ENCODE data around the gene LOXL4.
"Not testable (repeated sequence)": the region's sequence is repeated elsewhere in the genome, so short reads cannot be mapped to it uniquely, and the experiment has no call there.

Gene LOXL4

GRCh38 chr10:98242823-98243222 lies 25.2 kb downstream of the LOXL4 start:
- Histone ChIP-seq H3K27ac (ENCODE audit: low read depth, low read length, severe bottlenecking) (no peak overlapping the region), H3K9me3 (ENCODE audit: control insufficient read depth, low read length) (no peaks in the 10 kb centered on the region), H3K4me1 (ENCODE audit: control insufficient read depth, insufficient read depth, low read length, poor library complexity, severe bottlenecking) (peaks cover 18% of the 10 kb centered on the region), H3K4me3 (ENCODE audit: extremely low read depth, insufficient read depth, low read length, poor library complexity, severe bottlenecking) (no peak overlapping the region), H3K36me3 (ENCODE audit: control insufficient read depth, insufficient read depth, low read length) (peaks cover 48% of the 10 kb centered on the region)
- no CpG with 5 or more reads among the region's 1 CpG for WGBS, 2 experiments (ENCODE audit: insufficient coverage in 2 of 2)

GRCh38 chr10:98240524-98240923 lies 27.5 kb downstream of the LOXL4 start:
- H3K4me3 ChIP-seq (ENCODE audit: extremely low read depth, insufficient read depth, low read length, poor library complexity, severe bottlenecking): no peak overlapping the region
- peaks cover 55% of the 10 kb centered on the region for H3K36me3 ChIP-seq (ENCODE audit: control insufficient read depth, insufficient read depth, low read length)
- H3K4me1 ChIP-seq (ENCODE audit: control insufficient read depth, insufficient read depth, low read length, poor library complexity, severe bottlenecking): no peaks in the 10 kb centered on the region
- no peaks in the 10 kb centered on the region for H3K9me3 ChIP-seq (ENCODE audit: control insufficient read depth, low read length)
- no CpG with 5 or more reads among the region's 3 CpGs for WGBS, 2 experiments (ENCODE audit: insufficient coverage in 2 of 2)
- no peak overlapping the region for H3K27ac ChIP-seq (ENCODE audit: low read depth, low read length, severe bottlenecking)

- peaks cover 43% of the 10 kb centered on the region for H3K36me3 ChIP-seq (ENCODE audit: control insufficient read depth, insufficient read depth, low read length)
- WGBS, 2 experiments (ENCODE audit: insufficient coverage in 2 of 2): 100% methylated on average over 1 of the region's 1 CpG; no CpG with 5 or more reads in 1 of the 2 experiments
- H3K9me3 ChIP-seq (ENCODE audit: control insufficient read depth, low read length): no peaks in the 10 kb centered on the region
- no peak overlapping the region for H3K4me3 ChIP-seq (ENCODE audit: extremely low read depth, insufficient read depth, low read length, poor library complexity, severe bottlenecking)
- H3K4me1 ChIP-seq (ENCODE audit: control insufficient read depth, insufficient read depth, low read length, poor library complexity, severe bottlenecking): no peaks in the 10 kb centered on the region
- H3K27ac ChIP-seq (ENCODE audit: low read depth, low read length, severe bottlenecking): no peak overlapping the region
Measured at GRCh38 chr10:98238391-98238790, 29.6 kb downstream of the LOXL4 start.

GRCh38 chr10:98236862-98237261 lies 31.1 kb downstream of the LOXL4 start:
- Histone ChIP-seq H3K4me1 (ENCODE audit: control insufficient read depth, insufficient read depth, low read length, poor library complexity, severe bottlenecking) (no peaks in the 10 kb centered on the region), H3K27ac (ENCODE audit: low read depth, low read length, severe bottlenecking) (no peak overlapping the region), H3K36me3 (ENCODE audit: control insufficient read depth, insufficient read depth, low read length) (peaks cover 47% of the 10 kb centered on the region), H3K9me3 (ENCODE audit: control insufficient read depth, low read length) (no peaks in the 10 kb centered on the region), H3K4me3 (ENCODE audit: extremely low read depth, insufficient read depth, low read length, poor library complexity, severe bottlenecking) (no peak overlapping the region)
- 95 to 100% methylated on average over 4 of the region's 5 CpGs for WGBS, 2 experiments (ENCODE audit: insufficient coverage in 2 of 2)

- Histone ChIP-seq H3K27ac (ENCODE audit: low read depth, low read length, severe bottlenecking) (no peak overlapping the region), H3K4me3 (ENCODE audit: extremely low read depth, insufficient read depth, low read length, poor library complexity, severe bottlenecking) (no peak overlapping the region), H3K4me1 (ENCODE audit: control insufficient read depth, insufficient read depth, low read length, poor library complexity, severe bottlenecking) (no peaks in the 10 kb centered on the region), H3K9me3 (ENCODE audit: control insufficient read depth, low read length) (no peaks in the 10 kb centered on the region), H3K36me3 (ENCODE audit: control insufficient read depth, insufficient read depth, low read length) (peaks cover 52% of the 10 kb centered on the region)
- WGBS, 2 experiments (ENCODE audit: insufficient coverage in 2 of 2): 77 to 97% methylated on average over 3 to 5 of the region's 5 CpGs
Measured at GRCh38 chr10:98235846-98236245, 32.1 kb downstream of the LOXL4 start.

GRCh38 chr10:98231417-98231816 lies 36.6 kb downstream of the LOXL4 start:
- no peaks in the 10 kb centered on the region for H3K4me1 ChIP-seq (ENCODE audit: control insufficient read depth, insufficient read depth, low read length, poor library complexity, severe bottlenecking)
- H3K9me3 ChIP-seq (ENCODE audit: control insufficient read depth, low read length): peaks cover 5% of the 10 kb centered on the region
- WGBS, 2 experiments (ENCODE audit: insufficient coverage in 2 of 2): 100% methylated on average over 1 to 3 of the region's 4 CpGs
- H3K4me3 ChIP-seq (ENCODE audit: extremely low read depth, insufficient read depth, low read length, poor library complexity, severe bottlenecking): no peak overlapping the region
- peaks cover 27% of the 10 kb centered on the region for H3K36me3 ChIP-seq (ENCODE audit: control insufficient read depth, insufficient read depth, low read length)
- no peak overlapping the region for H3K27ac ChIP-seq (ENCODE audit: low read depth, low read length, severe bottlenecking)

GRCh38 chr10:98228266-98228665 lies 39.7 kb downstream of the LOXL4 start:
- no CpG with 5 or more reads among the region's 1 CpG for WGBS, 2 experiments (ENCODE audit: insufficient coverage in 2 of 2)
- not testable (repeated sequence) for H3K9me3 ChIP-seq (ENCODE audit: control insufficient read depth, low read length); H3K4me3 ChIP-seq (ENCODE audit: extremely low read depth, insufficient read depth, low read length, poor library complexity, severe bottlenecking); H3K27ac ChIP-seq (ENCODE audit: low read depth, low read length, severe bottlenecking); H3K4me1 ChIP-seq (ENCODE audit: control insufficient read depth, insufficient read depth, low read length, poor library complexity, severe bottlenecking)
- H3K36me3 ChIP-seq (ENCODE audit: control insufficient read depth, insufficient read depth, low read length): peaks cover 15% of the 10 kb centered on the region

- H3K4me3 ChIP-seq (ENCODE audit: extremely low read depth, insufficient read depth, low read length, poor library complexity, severe bottlenecking); H3K9me3 ChIP-seq (ENCODE audit: control insufficient read depth, low read length); H3K4me1 ChIP-seq (ENCODE audit: control insufficient read depth, insufficient read depth, low read length, poor library complexity, severe bottlenecking); H3K27ac ChIP-seq (ENCODE audit: low read depth, low read length, severe bottlenecking): not testable (repeated sequence)
- no CpG with 5 or more reads among the region's 3 CpGs for WGBS, 2 experiments (ENCODE audit: insufficient coverage in 2 of 2)
- peaks cover 15% of the 10 kb centered on the region for H3K36me3 ChIP-seq (ENCODE audit: control insufficient read depth, insufficient read depth, low read length)
Measured at GRCh38 chr10:98227713-98228112, 40.3 kb downstream of the LOXL4 start.

- no CpG with 5 or more reads among the region's 1 CpG for WGBS, 2 experiments (ENCODE audit: insufficient coverage in 2 of 2)
- Histone ChIP-seq H3K9me3 (ENCODE audit: control insufficient read depth, low read length) (peaks cover 9% of the 10 kb centered on the region), H3K4me1 (ENCODE audit: control insufficient read depth, insufficient read depth, low read length, poor library complexity, severe bottlenecking) (no peaks in the 10 kb centered on the region), H3K27ac (ENCODE audit: low read depth, low read length, severe bottlenecking) (no peak overlapping the region), H3K4me3 (ENCODE audit: extremely low read depth, insufficient read depth, low read length, poor library complexity, severe bottlenecking) (no peak overlapping the region), H3K36me3 (ENCODE audit: control insufficient read depth, insufficient read depth, low read length) (peaks cover 10% of the 10 kb centered on the region)
Measured at GRCh38 chr10:98226508-98227144, 41.4 kb downstream of the LOXL4 start.

- Histone ChIP-seq H3K9me3 (ENCODE audit: control insufficient read depth, low read length) (peaks cover 9% of the 10 kb centered on the region), H3K4me3 (ENCODE audit: extremely low read depth, insufficient read depth, low read length, poor library complexity, severe bottlenecking) (no peak overlapping the region), H3K4me1 (ENCODE audit: control insufficient read depth, insufficient read depth, low read length, poor library complexity, severe bottlenecking) (no peaks in the 10 kb centered on the region), H3K36me3 (ENCODE audit: control insufficient read depth, insufficient read depth, low read length) (peaks cover 6% of the 10 kb centered on the region), H3K27ac (ENCODE audit: low read depth, low read length, severe bottlenecking) (no peak overlapping the region)
- no CpG with 5 or more reads among the region's 1 CpG for WGBS, 2 experiments (ENCODE audit: insufficient coverage in 2 of 2)
Measured at GRCh38 chr10:98224996-98225395, 43.0 kb downstream of the LOXL4 start.

GRCh38 chr10:98224509-98224908 lies 43.5 kb downstream of the LOXL4 start:
- H3K36me3 ChIP-seq (ENCODE audit: control insufficient read depth, insufficient read depth, low read length): peaks cover 6% of the 10 kb centered on the region
- no peak overlapping the region for H3K27ac ChIP-seq (ENCODE audit: low read depth, low read length, severe bottlenecking)
- no peaks in the 10 kb centered on the region for H3K4me1 ChIP-seq (ENCODE audit: control insufficient read depth, insufficient read depth, low read length, poor library complexity, severe bottlenecking)
- no peak overlapping the region for H3K4me3 ChIP-seq (ENCODE audit: extremely low read depth, insufficient read depth, low read length, poor library complexity, severe bottlenecking)
- peaks cover 9% of the 10 kb centered on the region for H3K9me3 ChIP-seq (ENCODE audit: control insufficient read depth, low read length)
- WGBS, 2 experiments (ENCODE audit: insufficient coverage in 2 of 2): no CpG with 5 or more reads among the region's 2 CpGs

Measured in mesodermal cell (in vitro differentiated cells).